AG10803 (cell line): Measurements from ENCODE around the gene CRTC3.

Experiments used
- DNase-seq: peaks from one replicate; pipeline ENCODE4 v3.0.0; 2010; ENCODE audit warnings: low read depth
- H3K4me3 ChIP-seq: 2 replicates; pipeline ENCODE4 v1.5.1; 2011; ENCODE audit warnings: mild to moderate bottlenecking, low read length, control low read depth
- TF ChIP-seq, protein P1 (sequence below): conservative IDR thresholded peaks from 2 replicates; pipeline ENCODE4 v1.5.1; 2011; ENCODE audit warnings: mild to moderate bottlenecking, low read length, control low read depth, inconsistent platforms

Gene CRTC3

DNA sequence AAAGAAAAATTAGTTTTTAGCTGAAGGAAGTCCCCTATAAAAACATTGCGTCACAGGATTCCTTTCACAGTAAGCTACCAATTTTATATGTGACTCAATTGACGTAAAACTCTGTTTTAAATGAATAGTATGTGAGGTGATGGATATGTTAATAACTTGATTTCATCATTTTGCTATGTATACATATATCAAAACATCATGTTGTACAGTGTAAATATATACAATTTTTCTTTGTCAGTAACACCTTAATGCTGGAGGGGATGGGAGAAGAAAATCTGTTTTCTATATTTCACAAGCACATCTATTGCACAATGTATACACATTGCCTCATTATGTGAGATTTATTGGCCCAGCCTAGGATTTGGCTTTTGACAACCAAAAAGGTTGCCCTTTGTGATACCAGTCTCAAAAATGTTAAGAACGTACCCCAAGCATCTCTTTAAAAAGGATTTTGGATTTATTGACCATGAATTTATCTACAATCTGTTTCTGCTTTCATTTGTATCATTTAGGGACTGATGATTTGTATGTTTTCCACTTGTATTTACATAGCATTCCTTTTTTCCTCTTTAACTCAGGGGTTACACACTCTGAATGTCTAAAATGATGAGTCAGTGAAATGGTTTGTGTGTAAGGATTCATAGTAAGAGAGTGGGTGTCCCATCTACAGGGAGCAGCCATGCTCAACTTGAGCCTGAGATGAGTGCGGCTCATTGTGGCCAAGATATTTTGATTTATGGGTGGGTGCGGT lies 62.6 kb downstream of the CRTC3 start:
- TF ChIP-seq, protein P1, sequence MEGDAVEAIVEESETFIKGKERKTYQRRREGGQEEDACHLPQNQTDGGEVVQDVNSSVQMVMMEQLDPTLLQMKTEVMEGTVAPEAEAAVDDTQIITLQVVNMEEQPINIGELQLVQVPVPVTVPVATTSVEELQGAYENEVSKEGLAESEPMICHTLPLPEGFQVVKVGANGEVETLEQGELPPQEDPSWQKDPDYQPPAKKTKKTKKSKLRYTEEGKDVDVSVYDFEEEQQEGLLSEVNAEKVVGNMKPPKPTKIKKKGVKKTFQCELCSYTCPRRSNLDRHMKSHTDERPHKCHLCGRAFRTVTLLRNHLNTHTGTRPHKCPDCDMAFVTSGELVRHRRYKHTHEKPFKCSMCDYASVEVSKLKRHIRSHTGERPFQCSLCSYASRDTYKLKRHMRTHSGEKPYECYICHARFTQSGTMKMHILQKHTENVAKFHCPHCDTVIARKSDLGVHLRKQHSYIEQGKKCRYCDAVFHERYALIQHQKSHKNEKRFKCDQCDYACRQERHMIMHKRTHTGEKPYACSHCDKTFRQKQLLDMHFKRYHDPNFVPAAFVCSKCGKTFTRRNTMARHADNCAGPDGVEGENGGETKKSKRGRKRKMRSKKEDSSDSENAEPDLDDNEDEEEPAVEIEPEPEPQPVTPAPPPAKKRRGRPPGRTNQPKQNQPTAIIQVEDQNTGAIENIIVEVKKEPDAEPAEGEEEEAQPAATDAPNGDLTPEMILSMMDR: no peak
- DNase-seq: peak; percentile 89
- no peak overlapping the region for H3K4me3 ChIP-seq

DNA sequence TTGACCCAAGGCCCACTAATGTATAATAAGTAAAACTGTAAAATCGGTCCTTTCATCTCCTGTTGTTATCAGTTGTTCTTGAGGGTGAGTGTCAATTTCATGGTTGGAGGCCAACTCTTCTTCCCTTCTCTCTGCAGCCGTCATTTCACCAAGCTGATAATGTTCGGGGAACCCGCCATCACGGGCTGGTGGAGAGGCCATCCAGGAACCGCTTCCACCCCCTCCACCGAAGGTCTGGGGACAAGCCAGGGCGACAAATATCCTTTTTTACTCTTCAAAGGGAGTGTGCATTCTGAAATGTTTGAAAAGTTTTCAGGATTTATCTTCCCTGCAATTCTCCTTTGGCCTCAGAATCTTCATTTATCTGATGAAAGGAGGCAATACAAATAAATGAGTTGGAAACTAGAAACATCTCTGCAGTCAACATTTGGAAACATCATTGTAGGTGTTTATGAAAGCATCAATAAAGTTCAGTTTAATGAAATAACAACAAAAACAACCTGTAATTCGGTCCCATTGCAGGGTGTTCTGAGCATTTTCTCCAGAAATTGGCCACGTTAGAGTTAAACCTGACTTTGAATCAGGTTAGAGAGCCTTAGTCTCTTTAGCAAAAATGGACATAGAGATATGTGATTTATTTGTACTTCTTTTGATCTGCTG lies 63.9 kb downstream of the CRTC3 start:
- TF ChIP-seq, protein P1: no peak
- no peak for DNase-seq
- no peak overlapping the region for H3K4me3 ChIP-seq

DNA sequence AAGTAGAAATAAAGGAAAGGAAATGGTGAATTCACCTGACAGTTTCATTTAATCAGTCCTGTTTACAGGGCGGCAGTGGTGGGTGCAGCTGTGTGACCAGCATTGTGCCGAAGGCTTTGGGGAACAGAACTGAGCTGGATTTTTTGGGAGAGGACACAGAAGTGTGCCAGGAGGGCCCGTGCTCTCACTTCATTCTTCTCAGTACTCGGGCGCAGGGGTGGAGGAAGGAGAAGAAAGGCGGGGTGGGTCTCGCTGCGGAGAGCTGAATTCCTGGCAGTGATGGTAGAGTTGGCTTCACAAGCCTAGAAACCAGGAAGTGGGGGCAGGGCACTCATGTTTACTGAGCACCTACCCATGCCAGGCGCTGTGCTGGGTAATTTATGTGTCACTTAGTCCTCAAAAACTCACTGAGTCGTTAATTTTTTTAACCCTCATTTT lies 64.6 kb downstream of the CRTC3 start:
- TF ChIP-seq, protein P1: no peak
- peak; percentile 54 for DNase-seq
- H3K4me3 ChIP-seq: no peak overlapping the region

DNA sequence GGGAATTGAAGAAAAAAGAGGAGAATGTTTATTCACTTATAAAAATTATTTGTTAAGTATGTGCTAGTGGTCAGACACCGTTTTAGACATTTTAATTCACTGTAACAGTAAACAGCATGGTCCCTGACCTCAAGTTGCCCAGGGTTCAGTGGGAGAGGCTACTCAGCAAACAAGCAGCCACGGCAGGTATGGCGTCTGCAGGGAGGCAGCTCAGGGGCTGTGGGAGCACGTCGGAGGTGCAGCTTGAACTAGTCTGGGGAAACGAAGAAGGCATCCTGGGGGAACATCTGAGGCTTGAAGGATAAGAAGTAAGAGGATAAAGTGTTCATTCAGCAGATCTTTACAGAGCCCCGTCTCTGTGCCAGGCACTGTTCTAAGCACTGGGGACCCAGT lies 66.0 kb downstream of the CRTC3 start:
- no peak for DNase-seq
- TF ChIP-seq, protein P1: no peak
- no peak overlapping the region for H3K4me3 ChIP-seq

DNA sequence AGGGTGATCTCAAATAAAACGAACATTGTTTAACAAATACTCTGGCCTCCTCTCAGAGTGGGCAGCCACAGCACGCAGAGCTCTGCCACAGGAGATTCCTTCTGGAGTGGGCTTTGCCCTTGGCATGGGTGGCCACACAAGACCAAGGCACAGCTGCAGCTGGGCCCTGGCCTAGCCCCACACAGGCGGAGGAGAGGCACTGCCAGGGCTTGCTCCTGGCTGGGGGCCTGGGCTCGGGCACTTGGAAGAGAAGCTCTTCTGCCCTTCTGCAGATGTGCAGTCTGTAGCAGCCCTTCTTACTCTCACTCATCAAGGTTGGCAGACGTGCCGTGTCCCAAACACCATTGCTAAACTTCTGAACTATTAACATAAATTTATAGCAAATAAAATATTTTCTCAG lies 67.2 kb downstream of the CRTC3 start:
- H3K4me3 ChIP-seq: no peak overlapping the region
- TF ChIP-seq, protein P1: no peak
- DNase-seq: peak; percentile 22

DNA sequence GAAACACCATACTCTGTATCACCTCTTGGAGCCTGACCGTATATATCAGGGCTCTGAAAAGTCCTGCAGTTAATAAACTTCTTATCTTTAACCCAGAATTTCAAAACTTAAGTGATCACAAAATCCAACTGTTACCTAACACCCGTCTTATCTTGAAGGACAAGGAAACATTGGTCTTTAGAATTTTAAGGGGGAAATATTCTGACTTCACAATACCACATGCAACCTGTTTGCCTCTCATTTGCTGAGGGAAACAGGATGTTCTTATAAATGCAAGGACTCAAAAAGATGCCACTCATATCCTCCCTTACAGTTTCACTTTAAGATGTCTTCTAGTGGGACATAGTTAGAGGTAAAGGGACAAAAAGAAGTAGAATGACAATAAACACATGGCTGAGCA lies 67.9 kb downstream of the CRTC3 start:
- TF ChIP-seq, protein P1: no peak
- DNase-seq: no peak
- H3K4me3 ChIP-seq: no peak overlapping the region
